Common myeloid progenitor, CD34-positive (primary cell): Measurements from ENCODE around the gene UBE2L6.
A peak's percentile ranks its signal among the peaks of the same experiment; 100 is the strongest.

Experiments used
- CTCF ChIA-PET: fragments of 350-600 bp; sonication (Branson Sonifier 250); formaldehyde crosslinking; loops from one replicate; lab custom pipeline; 2021; ENCODE audit warnings: antibody characterized with exemption; lab: Charles Lee
- POLR2A ChIA-PET: fragments of 350-600 bp; sonication (Branson Sonifier 250); formaldehyde crosslinking; loops from one replicate; lab custom pipeline; 2021; ENCODE audit warnings: antibody characterized with exemption; lab: Charles Lee
- DNase-seq, 3 donors: peaks; one replicate each; pipeline versions ENCODE4 v3.0.0 to v3.0.0-alpha.2; 2013
- H3K27ac ChIP-seq, 2 experiments: 1 replicate in 1 of 2; 2 replicates in 1 of 2; pipeline ENCODE4 v1.7.0; 2013; ENCODE audit warnings: inconsistent platforms in 2 of 2, low read length in 2 of 2, mild to moderate bottlenecking in 2 of 2, low read depth in 1 of 2, moderate library complexity in 1 of 2; ENCODE audit not compliant: severe bottlenecking in 2 of 2, insufficient read depth in 1 of 2, poor library complexity in 1 of 2
- H3K27me3 ChIP-seq, 5 experiments: replicated peaks in 2 of 5; 1 replicate in 3 of 5; 2 replicates in 2 of 5; pipeline versions ENCODE4 v1.6.1 to v1.7.0; 2013; ENCODE audit warnings: low read length in 4 of 5, mild to moderate bottlenecking in 2 of 5, moderate library complexity in 2 of 5, inconsistent platforms in 1 of 5; ENCODE audit not compliant: insufficient read depth in 5 of 5, control insufficient read depth in 4 of 5
- H3K36me3 ChIP-seq, 4 experiments: 1 replicate in 2 of 4; 2 replicates in 2 of 4; pipeline versions ENCODE4 v1.6.1 to v1.7.0; 2013; ENCODE audit warnings: low read length in 3 of 4, control low read depth in 1 of 4, mild to moderate bottlenecking in 1 of 4; ENCODE audit not compliant: control insufficient read depth in 4 of 4, insufficient read depth in 4 of 4
- H3K4me1 ChIP-seq, 4 experiments: 1 replicate in 3 of 4; 2 replicates in 1 of 4; pipeline versions ENCODE4 v1.6.1 to v1.7.1; 2013; ENCODE audit warnings: low read length in 3 of 4, mild to moderate bottlenecking in 3 of 4, control low read depth in 1 of 4, inconsistent platforms in 1 of 4, moderate library complexity in 1 of 4; ENCODE audit not compliant: control insufficient read depth in 4 of 4, insufficient read depth in 4 of 4; ENCODE audit errors: control extremely low read depth in 1 of 4
- H3K4me3 ChIP-seq, 7 experiments: 1 replicate in 4 of 7; 2 replicates in 3 of 7; pipeline versions ENCODE4 v1.5.1 to v1.7.0; 2013; ENCODE audit warnings: mild to moderate bottlenecking in 7 of 7, low read length in 6 of 7, moderate library complexity in 6 of 7, inconsistent platforms in 2 of 7, low read depth in 2 of 7, control low read depth in 1 of 7; ENCODE audit not compliant: insufficient read depth in 4 of 7, control insufficient read depth in 1 of 7; ENCODE audit errors: extremely low read depth in 1 of 7
- H3K9me3 ChIP-seq, 5 experiments: 1 replicate in 4 of 5; 2 replicates in 1 of 5; pipeline versions ENCODE4 v1.6.1 to v1.7.1; 2013; ENCODE audit warnings: low read length in 4 of 5, mild to moderate bottlenecking in 2 of 5, inconsistent platforms in 1 of 5, low read depth in 1 of 5, moderate library complexity in 1 of 5; ENCODE audit not compliant: control insufficient read depth in 4 of 5, insufficient read depth in 2 of 5; ENCODE audit errors: control extremely low read depth in 1 of 5
- WGBS: methylation state at CpG from one replicate; pipeline ENCODE4 v1.1.5; 2013; ENCODE audit not compliant: insufficient coverage; 5-methylcytosine and 5-hydroxymethylcytosine counted together

UBE2L6 gene

GRCh38 chr11:57596266-57596885 is 28.9 kb upstream of the UBE2L6 start:
- no peak overlapping the region for H3K27ac ChIP-seq
- WGBS: 96% methylated on average over 3 of the region's 5 CpGs
- ChIA-PET CTCF (interaction anchor here (0.9 to 7.6 kb wide), 7 partner anchors 8 to 44 kb away, joined by 3 to 64 read pairs (median 11); partner anchors contain the start of gene UBE2L6), POLR2A (no interaction called here)
- no peaks in the 10 kb centered on the region for H3K9me3 ChIP-seq
- H3K4me3 ChIP-seq: no peak overlapping the region
- peaks cover 0 to 3% (median 1%) of the 10 kb centered on the region in 4 experiments for H3K36me3 ChIP-seq
- no peak for DNase-seq
- H3K4me1 ChIP-seq: peaks cover 0 to 26% (median 23%) of the 10 kb centered on the region in 4 experiments
- H3K27me3 ChIP-seq: no peaks in the 10 kb centered on the region

DNA sequence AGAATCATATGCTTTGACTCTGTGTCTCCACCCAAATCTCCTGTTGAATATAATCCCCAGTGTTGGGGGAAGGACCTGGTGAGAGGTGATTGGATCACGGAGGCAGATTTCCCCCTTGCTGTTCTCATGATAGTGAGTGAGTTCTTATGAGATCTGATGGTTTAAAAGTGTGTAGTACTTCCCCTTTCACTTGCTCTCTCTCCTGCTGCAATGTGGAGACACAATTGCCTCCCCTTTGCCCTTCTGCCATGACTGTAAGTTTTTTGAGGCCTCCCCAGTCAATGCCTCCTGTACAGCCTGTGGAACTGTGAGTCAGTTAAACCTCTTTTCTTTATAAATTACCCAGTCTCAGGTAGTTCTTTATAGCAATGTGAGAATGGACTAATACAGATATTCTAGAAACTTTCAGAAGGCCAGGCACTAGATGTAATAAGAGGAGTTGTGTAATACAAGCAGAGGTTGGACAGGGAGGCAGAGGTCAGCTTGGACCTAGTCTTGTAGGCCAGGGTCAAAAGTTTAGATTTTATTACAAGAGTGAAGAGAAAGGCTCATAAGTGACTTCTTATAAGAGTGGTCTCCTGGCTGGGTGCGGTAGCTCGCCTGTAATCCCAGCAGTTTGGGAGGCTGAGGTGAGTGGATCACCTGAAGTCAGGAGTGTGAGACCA is 20.7 kb upstream of the UBE2L6 start:
- no peak overlapping the region for H3K4me3 ChIP-seq
- ChIA-PET POLR2A (no interaction called here), CTCF (interaction anchor here (0.8 to 5.4 kb wide), 2 partner anchors 17 to 20 kb away, joined by 3 to 17 read pairs; no protein-coding TSS in a partner anchor)
- peak in 2 of 3 donors; percentile 69 to 79 for DNase-seq
- no peaks in the 10 kb centered on the region for H3K36me3 ChIP-seq
- peaks cover 5 to 31% (median 25%) of the 10 kb centered on the region in 4 experiments for H3K4me1 ChIP-seq
- H3K9me3 ChIP-seq: peaks cover 0 to 6% (median 0%) of the 10 kb centered on the region in 5 experiments
- H3K27me3 ChIP-seq: no peaks in the 10 kb centered on the region
- no peak overlapping the region for H3K27ac ChIP-seq
- WGBS: 92% methylated on average over 2 of the region's 3 CpGs

GRCh38 chr11:57586711-57587245 is 19.3 kb upstream of the UBE2L6 start:
- no peak overlapping the region for H3K4me3 ChIP-seq
- H3K36me3 ChIP-seq: no peaks in the 10 kb centered on the region
- no peak overlapping the region for H3K27ac ChIP-seq
- peaks cover 0 to 6% (median 0%) of the 10 kb centered on the region in 5 experiments for H3K9me3 ChIP-seq
- no peaks in the 10 kb centered on the region for H3K27me3 ChIP-seq
- peaks cover 5 to 31% (median 25%) of the 10 kb centered on the region in 4 experiments for H3K4me1 ChIP-seq
- CTCF ChIA-PET: interaction anchor here (0.9 to 5.4 kb wide), 4 partner anchors 16 to 58 kb away, joined by 3 to 17 read pairs (median 4); partner anchors contain the start of gene UBE2L6
- POLR2A ChIA-PET: no interaction called here
- DNase-seq: no peak
- WGBS: 100% methylated on average over 1 of the region's 2 CpGs

- H3K27ac ChIP-seq: no peak overlapping the region
- no peak overlapping the region for H3K4me3 ChIP-seq
- POLR2A ChIA-PET: no interaction called here
- no peaks in the 10 kb centered on the region for H3K27me3 ChIP-seq
- peak in 2 of 3 donors; percentile 85 for DNase-seq
- peaks cover 5 to 31% (median 25%) of the 10 kb centered on the region in 4 experiments for H3K4me1 ChIP-seq
- CTCF ChIA-PET: interaction anchor here (1.1 to 5.4 kb wide), 3 partner anchors 15 to 56 kb away, joined by 3 to 17 read pairs (median 6); no protein-coding TSS in a partner anchor
- peaks cover 0 to 6% (median 0%) of the 10 kb centered on the region in 5 experiments for H3K9me3 ChIP-seq
- no peaks in the 10 kb centered on the region for H3K36me3 ChIP-seq
Measured at GRCh38 chr11:57585301-57585700, 17.8 kb upstream of the UBE2L6 start.

- H3K27ac ChIP-seq: no peak overlapping the region
- 99% methylated on average over 8 of the region's 9 CpGs for WGBS
- no peaks in the 10 kb centered on the region for H3K27me3 ChIP-seq
- H3K4me3 ChIP-seq: no peak overlapping the region
- no peak for DNase-seq
- ChIA-PET POLR2A (no interaction called here), CTCF (interaction anchor here (0.8 to 5.4 kb wide), 5 partner anchors 10 to 57 kb away, joined by 3 to 17 read pairs (median 3); no protein-coding TSS in a partner anchor)
- no peaks in the 10 kb centered on the region for H3K36me3 ChIP-seq
- H3K9me3 ChIP-seq: peaks cover 0 to 6% (median 0%) of the 10 kb centered on the region in 5 experiments
- peaks cover 5 to 31% (median 25%) of the 10 kb centered on the region in 4 experiments for H3K4me1 ChIP-seq
Measured at GRCh38 chr11:57584341-57584740, 16.9 kb upstream of the UBE2L6 start.

GRCh38 chr11:57574061-57574460 is 6.6 kb upstream of the UBE2L6 start:
- H3K4me1 ChIP-seq: peaks cover 4 to 29% (median 11%) of the 10 kb centered on the region in 4 experiments
- WGBS: 94% methylated on average over 3 of the region's 4 CpGs
- no peak overlapping the region for H3K27ac ChIP-seq
- DNase-seq: no peak
- ChIA-PET POLR2A (no interaction called here), CTCF (interaction anchor here (1.2 to 9.5 kb wide), 3 partner anchors 10 to 69 kb away, joined by 3 to 401 read pairs (median 7); no protein-coding TSS in a partner anchor)
- no peaks in the 10 kb centered on the region for H3K9me3 ChIP-seq
- no peaks in the 10 kb centered on the region for H3K36me3 ChIP-seq
- H3K4me3 ChIP-seq: no peak overlapping the region
- no peaks in the 10 kb centered on the region for H3K27me3 ChIP-seq
